GM21723 (cell line): ENCODE measurements around the gene MPEG1.
A peak's percentile ranks its signal among the peaks of the same experiment; 100 is the strongest.

ENCODE experiments used
- ATAC-seq: cut with Tn5 transposase; IDR thresholded peaks from one replicate; pipeline ENCODE4 v1.9.1; 2021; ENCODE audit warnings: mild to moderate bottlenecking, moderate library complexity; ENCODE audit not compliant: unreplicated experiment

The MPEG1 gene

GRCh38 chr11:59212744-59213631 is at the start of gene MPEG1:
Gene MPEG1, minus strand, starts transcription at chr11:59212927. Its CDS starts 62 bp downstream, at chr11:59212865.
- ATAC-seq: peak; percentile 14

GRCh38 chr11:59262177-59262818 is 49.6 kb upstream of the MPEG1 start:
- ATAC-seq: no peak

GRCh38 chr11:59261150-59261549 is 48.4 kb upstream of the MPEG1 start:
- ATAC-seq: no peak

GRCh38 chr11:59259867-59260475 is 47.2 kb upstream of the MPEG1 start:
- no peak for ATAC-seq

GRCh38 chr11:59259047-59259446 is 46.3 kb upstream of the MPEG1 start:
- ATAC-seq: no peak

- ATAC-seq: no peak
These were observed 42.6 kb upstream of the MPEG1 start for GRCh38 chr11:59255281-59255680.

- no peak for ATAC-seq
These were observed 41.6 kb upstream of the MPEG1 start for GRCh38 chr11:59254286-59254685.

GRCh38 chr11:59253001-59253400 is 40.3 kb upstream of the MPEG1 start:
- no peak for ATAC-seq

GRCh38 chr11:59249535-59249934 is 36.8 kb upstream of the MPEG1 start:
- ATAC-seq: no peak

- no peak for ATAC-seq
These were observed 35.0 kb upstream of the MPEG1 start for GRCh38 chr11:59247531-59248227.

- ATAC-seq: no peak
These were observed 30.9 kb upstream of the MPEG1 start for GRCh38 chr11:59243633-59244032.

- no peak for ATAC-seq
These were observed 27.6 kb upstream of the MPEG1 start for GRCh38 chr11:59240322-59240721.

- ATAC-seq: no peak
These were observed 13.7 kb upstream of the MPEG1 start for GRCh38 chr11:59226396-59226795.

GRCh38 chr11:59225017-59225416 is 12.3 kb upstream of the MPEG1 start:
- ATAC-seq: peak; percentile 59

GRCh38 chr11:59224351-59224928 is 11.7 kb upstream of the MPEG1 start:
- ATAC-seq: peak; percentile 31

GRCh38 chr11:59223611-59224010 is 10.9 kb upstream of the MPEG1 start:
- no peak for ATAC-seq

- ATAC-seq: no peak
These were observed 10.4 kb upstream of the MPEG1 start for GRCh38 chr11:59223177-59223576.

GRCh38 chr11:59222464-59223060 is 9.8 kb upstream of the MPEG1 start:
- ATAC-seq: no peak

- ATAC-seq: no peak
These were observed 8.7 kb upstream of the MPEG1 start for GRCh38 chr11:59221441-59221840.

- ATAC-seq: no peak
These were observed 7.1 kb upstream of the MPEG1 start for GRCh38 chr11:59219836-59220235.
